Measurements from ENCODE around the gene CNOT10. TPM values are rescaled to one million over a fixed set of nuclear protein-coding genes. Genes with fewer than 3 reads are reported as not detected.
"Not testable (repeated sequence)": the region's sequence is repeated elsewhere in the genome, so short reads cannot be mapped to it uniquely, and the experiment has no call there.

CNOT10 gene
- polyA plus RNA-seq, 1 experiment, result 22.9 TPM

- CTCF ChIA-PET, result interaction anchor here (0.6 to 2.8 kb wide), 24 partner anchors 9 to 458 kb away, joined by 3 to 29 read pairs (median 4); no protein-coding TSS in a partner anchor
- Histone ChIP-seq H3K9me3 (ENCODE audit: control insufficient read depth, insufficient read depth, low read length) (no peaks in the 10 kb centered on the region), H3K27ac (ENCODE audit: low read depth, low read length) (no peak overlapping the region), H3K27me3 (ENCODE audit: control insufficient read depth, insufficient read depth, low read length) (no peaks in the 10 kb centered on the region), H3K4me3 (ENCODE audit: low read depth, low read length) (peak overlapping the region; percentile 70)
- TF ChIP-seq CTCF (IDR thresholded peaks at IDR 0.05; ENCODE audit: low read depth, low read length), result peak; percentile 81
- DNase-seq (ENCODE audit: low read depth, low spot score), result no peak
- POLR2A ChIA-PET, result no interaction called here
These were observed 96.4 kb downstream of the CNOT10 start for GRCh38 chr3:32781211-32781968.

- H3K27me3 ChIP-seq (ENCODE audit: control insufficient read depth, insufficient read depth, low read length); H3K27ac ChIP-seq (ENCODE audit: low read depth, low read length); DNase-seq (ENCODE audit: low read depth, low spot score); H3K4me3 ChIP-seq (ENCODE audit: low read depth, low read length); POLR2A ChIA-PET; H3K9me3 ChIP-seq (ENCODE audit: control insufficient read depth, insufficient read depth, low read length): not testable (repeated sequence)
- CTCF ChIA-PET, result interaction anchor here (0.6 to 2.8 kb wide), 16 partner anchors 9 to 345 kb away, joined by 3 to 29 read pairs (median 5); no protein-coding TSS in a partner anchor
These were observed 96.9 kb downstream of the CNOT10 start for GRCh38 chr3:32781969-32782270.

GRCh38 chr3:32782407-32782806 is 97.4 kb downstream of the CNOT10 start:
- no peaks in the 10 kb centered on the region for H3K27me3 ChIP-seq (ENCODE audit: control insufficient read depth, insufficient read depth, low read length)
- no peaks in the 10 kb centered on the region for H3K9me3 ChIP-seq (ENCODE audit: control insufficient read depth, insufficient read depth, low read length)
- ChIA-PET POLR2A (no interaction called here), CTCF (interaction anchor here (0.6 to 2.8 kb wide), 6 partner anchors 12 to 272 kb away, joined by 3 to 29 read pairs (median 6); no protein-coding TSS in a partner anchor)
- no peak overlapping the region for H3K4me3 ChIP-seq (ENCODE audit: low read depth, low read length)
- DNase-seq (ENCODE audit: low read depth, low spot score), result no peak
- H3K27ac ChIP-seq (ENCODE audit: low read depth, low read length), result no peak overlapping the region
- no peak for TF ChIP-seq CTCF (IDR thresholded peaks at IDR 0.05; ENCODE audit: low read depth, low read length)

GRCh38 chr3:32791833-32792232 is 106.8 kb downstream of the CNOT10 start:
- no peak for DNase-seq (ENCODE audit: low read depth, low spot score)
- Histone ChIP-seq H3K9me3 (ENCODE audit: control insufficient read depth, insufficient read depth, low read length) (no peaks in the 10 kb centered on the region), H3K27ac (ENCODE audit: low read depth, low read length) (no peak overlapping the region), H3K27me3 (ENCODE audit: control insufficient read depth, insufficient read depth, low read length) (peaks cover 2% of the 10 kb centered on the region), H3K4me3 (ENCODE audit: low read depth, low read length) (no peak overlapping the region)
- POLR2A ChIA-PET, result no interaction called here
- TF ChIP-seq CTCF (IDR thresholded peaks at IDR 0.05; ENCODE audit: low read depth, low read length), result no peak
- CTCF ChIA-PET, result interaction anchor here (0.7 kb wide), 1 partner anchor 58 kb away, joined by 3 read pairs; no protein-coding TSS in a partner anchor

- DNase-seq (ENCODE audit: low read depth, low spot score), result peak; percentile 8
- POLR2A ChIA-PET, result interaction anchor here (0.5 kb wide), 1 partner anchor 36 kb away, joined by 6 read pairs; no protein-coding TSS in a partner anchor
- H3K4me3 ChIP-seq (ENCODE audit: low read depth, low read length), result no peak overlapping the region
- CTCF ChIA-PET, result interaction anchor here (1.0 to 1.2 kb wide), 2 partner anchors 13 to 14 kb away, joined by 3 to 5 read pairs; no protein-coding TSS in a partner anchor
- peaks cover 2% of the 10 kb centered on the region for H3K27me3 ChIP-seq (ENCODE audit: control insufficient read depth, insufficient read depth, low read length)
- H3K9me3 ChIP-seq (ENCODE audit: control insufficient read depth, insufficient read depth, low read length), result no peaks in the 10 kb centered on the region
- TF ChIP-seq CTCF (IDR thresholded peaks at IDR 0.05; ENCODE audit: low read depth, low read length), result no peak
- H3K27ac ChIP-seq (ENCODE audit: low read depth, low read length), result no peak overlapping the region
These were observed 109.7 kb downstream of the CNOT10 start for GRCh38 chr3:32794487-32795308.

GRCh38 chr3:32796384-32796950 is 111.5 kb downstream of the CNOT10 start:
- H3K9me3 ChIP-seq (ENCODE audit: control insufficient read depth, insufficient read depth, low read length); DNase-seq (ENCODE audit: low read depth, low spot score); H3K27ac ChIP-seq (ENCODE audit: low read depth, low read length); H3K4me3 ChIP-seq (ENCODE audit: low read depth, low read length); H3K27me3 ChIP-seq (ENCODE audit: control insufficient read depth, insufficient read depth, low read length); POLR2A ChIA-PET; CTCF ChIA-PET: not testable (repeated sequence)
